Measurements from ENCODE around the gene SLC4A4. TPM values are rescaled to one million over a fixed set of nuclear protein-coding genes. Genes with fewer than 3 reads are reported as not detected.

Gene SLC4A4
- total and polyA plus RNA-seq, 7 donors = 3.0 to 21.3 (median 4.8) TPM

- 82 to 94% methylated on average over 1 of the region's 1 CpG for WGBS, 2 donors
- DNase-seq = no peak
- TF ChIP-seq CTCF (IDR thresholded peaks at IDR 0.05) (no peak), EP300 (IDR thresholded peaks at IDR 0.05) (no peak), POLR2AphosphoS5 (IDR thresholded peaks at IDR 0.05) (no peak), POLR2A (IDR thresholded peaks at IDR 0.05) (no peak)
- Histone ChIP-seq H3K4me3 (no peak overlapping the region), H3K27me3 (no peaks in the 10 kb centered on the region), H3K27ac (no peak overlapping the region), H3K4me1 (no peaks in the 10 kb centered on the region), H3K9me3 (no peaks in the 10 kb centered on the region), H3K36me3 (no peaks in the 10 kb centered on the region)
- intact Hi-C loops (cut with DNase I) = no loop called here
These were observed 16.2 kb downstream of the SLC4A4 start for GRCh38 chr4:71355045-71355444.

- no peaks in the 10 kb centered on the region for H3K36me3 ChIP-seq
- intact Hi-C loops (cut with DNase I) = no loop called here
- H3K9me3 ChIP-seq = no peaks in the 10 kb centered on the region
- no peaks in the 10 kb centered on the region for H3K27me3 ChIP-seq
- TF ChIP-seq CTCF (IDR thresholded peaks at IDR 0.05) = no peak
- TF ChIP-seq POLR2A (IDR thresholded peaks at IDR 0.05) = no peak
- TF ChIP-seq POLR2AphosphoS5 (IDR thresholded peaks at IDR 0.05) = no peak
- TF ChIP-seq EP300 (IDR thresholded peaks at IDR 0.05) = no peak
- H3K27ac ChIP-seq = no peak overlapping the region
- no peak for DNase-seq
- H3K4me3 ChIP-seq = no peak overlapping the region
- no peaks in the 10 kb centered on the region for H3K4me1 ChIP-seq
These were observed 17.2 kb downstream of the SLC4A4 start for GRCh38 chr4:71355971-71356370.

- no peak for DNase-seq
- no peak for TF ChIP-seq EP300 (IDR thresholded peaks at IDR 0.05)
These were observed 18.3 kb downstream of the SLC4A4 start for GRCh38 chr4:71356924-71357663.

GRCh38 chr4:71360844-71361243 lies 22.0 kb downstream of the SLC4A4 start:
- H3K4me3 ChIP-seq = no peak overlapping the region
- H3K4me1 ChIP-seq = no peaks in the 10 kb centered on the region
- no peaks in the 10 kb centered on the region for H3K27me3 ChIP-seq
- H3K27ac ChIP-seq = no peak overlapping the region
- H3K9me3 ChIP-seq = no peaks in the 10 kb centered on the region
- TF ChIP-seq POLR2AphosphoS5 (IDR thresholded peaks at IDR 0.05) = no peak
- DNase-seq = no peak
- intact Hi-C loops (cut with DNase I) = no loop called here
- no peaks in the 10 kb centered on the region for H3K36me3 ChIP-seq
- WGBS, 2 donors = 88% methylated on average over 12 of the region's 12 CpGs

More at GRCh38 chr4:71356924-71357663, 18.3 kb downstream of the SLC4A4 start:
- no peaks in the 10 kb centered on the region for H3K4me1 ChIP-seq
- intact Hi-C loops (cut with DNase I) = no loop called here
- H3K4me3 ChIP-seq = no peak overlapping the region
- no peaks in the 10 kb centered on the region for H3K36me3 ChIP-seq
- no peaks in the 10 kb centered on the region for H3K9me3 ChIP-seq
- H3K27me3 ChIP-seq = no peaks in the 10 kb centered on the region
- WGBS, 2 donors = 91 to 95% methylated on average over 6 of the region's 6 CpGs
- H3K27ac ChIP-seq = no peak overlapping the region

- Histone ChIP-seq H3K4me3 (no peak overlapping the region), H3K27ac (no peak overlapping the region), H3K36me3 (no peaks in the 10 kb centered on the region), H3K9me3 (no peaks in the 10 kb centered on the region), H3K4me1 (no peaks in the 10 kb centered on the region), H3K27me3 (no peaks in the 10 kb centered on the region)
- TF ChIP-seq CTCF (IDR thresholded peaks at IDR 0.05) = no peak
- TF ChIP-seq POLR2A (IDR thresholded peaks at IDR 0.05) = no peak
- TF ChIP-seq EP300 (IDR thresholded peaks at IDR 0.05) = no peak
- no peak for TF ChIP-seq POLR2AphosphoS5 (IDR thresholded peaks at IDR 0.05)
- intact Hi-C loops (cut with DNase I) = no loop called here
- no peak for DNase-seq
These were observed 22.7 kb downstream of the SLC4A4 start for GRCh38 chr4:71361476-71361875.

GRCh38 chr4:71366766-71367165 lies 27.9 kb downstream of the SLC4A4 start:
- H3K27ac ChIP-seq = no peak overlapping the region
- H3K36me3 ChIP-seq = no peaks in the 10 kb centered on the region
- no peak overlapping the region for H3K4me3 ChIP-seq
- intact Hi-C loops (cut with DNase I) = no loop called here
- no peaks in the 10 kb centered on the region for H3K9me3 ChIP-seq
- no peaks in the 10 kb centered on the region for H3K27me3 ChIP-seq
- H3K4me1 ChIP-seq = no peaks in the 10 kb centered on the region
- no peak for DNase-seq
- no peak for TF ChIP-seq EP300 (IDR thresholded peaks at IDR 0.05)
- TF ChIP-seq POLR2A (IDR thresholded peaks at IDR 0.05) = no peak
- no peak for TF ChIP-seq POLR2AphosphoS5 (IDR thresholded peaks at IDR 0.05)
- TF ChIP-seq CTCF (IDR thresholded peaks at IDR 0.05) = no peak
- 94 to 96% methylated on average over 3 of the region's 3 CpGs for WGBS, 2 donors

Measured in sigmoid colon (tissue), 7 donors.